CD4-positive, alpha-beta T cell treated with Interleukin-17A for 4 hours (primary cell): Measurements from ENCODE around the gene GJB6.

Experiments
- DNase-seq: peaks from one replicate; pipeline ENCODE4 v3.0.0-alpha.2; 2020; ENCODE audit warnings: mixed read lengths

GJB6 gene

GRCh38 chr13:20185366-20186056 lies 46.6 kb downstream of the GJB6 start:
- no peak for DNase-seq

DNA sequence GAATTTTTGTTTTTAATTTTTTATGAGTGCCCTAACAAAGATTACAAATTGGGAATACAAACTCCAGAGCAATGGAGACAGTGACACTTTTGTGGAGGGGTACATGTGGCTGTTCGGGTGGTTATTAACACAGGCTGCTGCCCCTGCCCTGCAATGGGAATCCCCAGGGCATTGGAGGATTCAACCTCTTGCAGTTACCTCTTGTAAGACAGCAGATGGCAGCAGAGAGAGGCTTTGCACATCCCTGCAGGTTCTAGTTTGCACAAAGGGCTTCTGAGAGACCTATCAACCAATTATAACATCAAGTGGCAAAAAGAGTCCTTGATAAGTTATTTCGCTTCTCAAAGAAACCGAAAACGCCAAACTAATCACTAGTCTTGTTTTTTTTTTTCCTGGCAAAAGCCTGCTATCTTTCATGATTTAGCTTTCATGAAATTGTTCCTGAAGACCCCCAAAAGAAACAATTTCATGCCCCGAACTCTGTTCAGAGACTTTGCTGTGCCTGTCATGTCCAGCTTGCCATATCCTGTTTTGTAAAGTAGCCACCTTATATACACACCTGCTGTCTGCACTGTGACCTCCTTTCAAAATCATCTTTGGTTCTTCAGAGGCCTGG lies 49.8 kb downstream of the GJB6 start:
- peak; percentile 62 for DNase-seq

DNA sequence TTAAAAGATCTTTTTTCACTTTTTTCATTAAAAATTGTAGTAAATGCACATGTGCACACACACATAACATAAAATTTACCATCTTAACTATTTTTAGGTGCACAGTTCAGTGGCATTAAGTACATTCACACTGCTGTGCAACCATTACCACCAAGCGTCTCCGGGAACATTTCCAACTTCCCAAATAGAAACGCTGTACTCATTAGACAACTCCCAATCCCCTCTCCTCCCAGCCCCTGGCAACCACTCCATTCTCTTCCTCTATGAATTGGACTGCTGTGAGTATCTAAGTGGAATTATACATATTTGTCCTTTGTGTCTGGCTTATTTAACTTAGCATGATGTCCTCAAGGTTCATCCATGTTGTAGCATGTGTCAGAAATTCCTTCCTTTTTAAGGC lies 50.9 kb downstream of the GJB6 start:
- no peak for DNase-seq

GRCh38 chr13:20178156-20178555 lies 54.0 kb downstream of the GJB6 start:
- no peak for DNase-seq

GRCh38 chr13:20177049-20177831 lies 54.9 kb downstream of the GJB6 start:
- DNase-seq, result no peak

DNA sequence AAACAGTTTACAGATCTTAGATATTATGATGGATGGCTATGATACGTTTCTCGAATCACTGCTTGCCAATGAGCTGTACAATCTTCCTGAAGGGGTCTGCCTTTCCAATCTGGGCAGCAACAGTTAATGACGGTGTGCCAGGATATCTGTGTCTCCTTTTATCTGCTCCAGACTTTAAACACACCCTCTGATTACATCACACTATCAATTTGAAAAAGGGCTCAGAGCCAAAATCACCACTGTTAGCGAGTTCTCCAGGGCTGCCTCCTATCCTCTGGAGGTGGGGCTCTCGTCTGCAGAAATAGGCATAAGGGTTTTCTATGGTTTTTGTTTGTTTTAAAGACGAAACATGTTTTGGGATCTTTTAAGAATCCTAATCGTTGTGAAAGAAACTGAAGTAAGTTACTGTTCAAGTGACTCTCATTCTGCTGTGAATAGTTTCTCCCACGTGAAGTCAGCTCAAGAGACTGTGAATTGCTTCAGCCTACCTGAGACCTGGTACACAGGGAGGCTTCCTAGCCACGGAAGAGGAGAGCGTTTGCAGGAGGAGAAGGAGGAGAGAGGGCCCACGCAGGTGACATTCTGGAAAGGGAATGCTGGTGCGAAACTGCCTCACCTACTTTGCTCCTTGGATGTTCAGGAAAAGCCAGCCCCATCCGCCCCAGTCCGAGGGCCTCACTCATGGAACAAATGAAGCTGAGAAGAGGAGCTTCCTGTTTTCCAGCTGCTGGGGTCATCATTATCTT lies 56.0 kb downstream of the GJB6 start:
- no peak for DNase-seq

DNA sequence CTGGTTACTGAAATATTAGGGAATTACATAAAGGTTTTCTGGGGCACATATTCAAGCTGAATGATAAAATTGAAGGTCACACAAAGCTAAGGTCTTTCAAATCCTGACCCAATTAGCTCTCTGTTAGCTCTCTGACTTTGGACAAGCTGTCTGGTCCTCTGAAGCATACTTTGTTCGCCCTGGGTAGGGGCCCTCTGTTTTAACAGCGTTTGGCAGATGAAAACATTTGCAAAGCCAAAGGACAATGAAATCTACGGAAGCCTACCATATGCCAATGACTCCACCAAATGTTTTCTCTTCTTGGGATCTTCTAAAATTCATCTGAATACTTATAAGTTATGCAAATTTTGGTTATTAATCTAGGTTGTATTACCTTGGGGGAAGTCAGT lies 56.7 kb downstream of the GJB6 start:
- no peak for DNase-seq

GRCh38 chr13:20174656-20175405 lies 57.3 kb downstream of the GJB6 start:
- DNase-seq, result peak; percentile 63

GRCh38 chr13:20173116-20173746 lies 58.9 kb downstream of the GJB6 start:
- no peak for DNase-seq
